OCI-LY7 (cell line): ENCODE results near the gene SPACA7.

Source experiments
- CTCF ChIP-seq: fragments of 200-600 bp; sonication (generic); conservative IDR thresholded peaks from 2 replicates; pipeline ENCODE4 v1.5.1; 2014; ENCODE audit warnings: mild to moderate bottlenecking, antibody characterized with exemption, low read length, moderate library complexity, mixed read lengths
- EZH2phosphoT487 ChIP-seq: fragments of 200-600 bp; sonication (generic); IDR thresholded peaks from 2 replicates; pipeline ENCODE4 v1.6.1; 2018; ENCODE audit warnings: low read depth, borderline replicate concordance, mild to moderate bottlenecking, mixed run types, antibody characterized with exemption, low read length, moderate library complexity, mixed read lengths

GRCh38 chr13:112332727-112333126 is 43.4 kb upstream of the SPACA7 start:
- no peak for TF ChIP-seq CTCF
- TF ChIP-seq EZH2phosphoT487 = no peak
